Esophagus muscularis mucosa (tissue), 4 donors: Measurements from ENCODE around the gene ABCG2. TPM values are rescaled to one million over a fixed set of nuclear protein-coding genes. Genes with fewer than 3 reads are reported as not detected.

ENCODE experiments used
- DNase-seq: peaks from one replicate; pipeline ENCODE4 v3.0.0-alpha.2; 2017; ENCODE audit errors: extremely low spot score
- H3K27ac ChIP-seq, 4 donors: fragments of 200-600 bp; sonication (generic); replicated peaks in 1 of 4; 1 replicate in 3 of 4; 2 replicates in 1 of 4; pipeline ENCODE4 v1.5.1; 2016 to 2019; ENCODE audit warnings: mild to moderate bottlenecking in 1 of 4
- H3K27me3 ChIP-seq, 4 donors: fragments of 200-600 bp; sonication (generic); one replicate each; pipeline versions ENCODE4 v1.5.1 to v1.6.0; 2016 to 2019
- H3K36me3 ChIP-seq, 4 donors: fragments of 200-600 bp; sonication (generic); one replicate each; pipeline ENCODE4 v1.5.1; 2016 to 2019
- H3K4me1 ChIP-seq, 4 donors: fragments of 200-600 bp; sonication (generic); one replicate each; pipeline ENCODE4 v1.5.1; 2016 to 2019
- H3K4me3 ChIP-seq, 4 donors: fragments of 200-600 bp; sonication (generic); 1 replicate in 2 of 4; 2 replicates in 2 of 4; pipeline ENCODE4 v1.5.1; 2016 to 2019; ENCODE audit warnings: mild to moderate bottlenecking in 4 of 4, moderate library complexity in 1 of 4
- H3K9me3 ChIP-seq, 4 donors: fragments of 200-600 bp; sonication (generic); 1 replicate in 3 of 4; 2 replicates in 1 of 4; pipeline ENCODE4 v1.5.1; 2016 to 2019
- CTCF ChIP-seq, 3 experiments: fragments of 200-600 bp in 2 of 3; fragments of 450-650 bp in 1 of 3; sonication (generic) in 2 of 3; IDR thresholded peaks; one replicate each; pipeline ENCODE4 v1.5.1; 2017 to 2019; ENCODE audit warnings: antibody characterized with exemption in 3 of 3, mild to moderate bottlenecking in 2 of 3, moderate library complexity in 1 of 3
- EP300 ChIP-seq: sonication (generic); formaldehyde crosslinking; IDR thresholded peaks from one replicate; pipeline ENCODE4 v1.6.1; 2017; ENCODE audit warnings: antibody characterized with exemption
- POLR2A ChIP-seq: fragments of 450-650 bp; IDR thresholded peaks from one replicate; pipeline ENCODE4 v1.6.1; 2017; ENCODE audit warnings: antibody characterized with exemption, moderate library complexity, mild to moderate bottlenecking, low read depth
- POLR2AphosphoS5 ChIP-seq, 2 donors: sonication (generic); formaldehyde crosslinking; IDR thresholded peaks; one replicate each; pipeline ENCODE4 v1.6.1; 2017; ENCODE audit warnings: antibody characterized with exemption in 2 of 2
- WGBS: methylation state at CpG from one replicate; pipeline ENCODE4 v1.1.5; 2018; 5-methylcytosine and 5-hydroxymethylcytosine counted together
- intact Hi-C: fragments of 100-400 bp; cut with DNase I; formaldehyde crosslinking; loops from one replicate; pipeline ENCODE4 v1.15.1; 2023
- total RNA-seq, 4 donors: library from RNA; depleted of rRNA; stranded (reverse); fragments of >200 nt; gene quantifications; one replicate each; pipeline versions ENCODE4 v1.1.0 to v1.2.1, GENCODE V29; 2016

The ABCG2 gene
- total RNA-seq, 4 donors from 2014 or later: 0.83 to 5.2 (median 2.7) TPM

GRCh38 chr4:88107406-88108107, 50.9 kb downstream of the ABCG2 start:
- no peaks in the 10 kb centered on the region for H3K27me3 ChIP-seq
- WGBS: 65% methylated on average over 2 of the region's 2 CpGs
- no peak for TF ChIP-seq CTCF (IDR thresholded peaks at IDR 0.05)
- TF ChIP-seq POLR2A: no peak
- TF ChIP-seq POLR2AphosphoS5 (IDR thresholded peaks at IDR 0.05): peak in 1 of 2 donors; percentile 6
- no peak for TF ChIP-seq EP300
- no peak overlapping the region for H3K4me3 ChIP-seq
- no peaks in the 10 kb centered on the region for H3K36me3 ChIP-seq
- peaks cover 0 to 5% (median 2%) of the 10 kb centered on the region in 4 donors for H3K4me1 ChIP-seq
- no peak for DNase-seq
- intact Hi-C loops: no loop called here
- H3K27ac ChIP-seq: no peak overlapping the region
- H3K9me3 ChIP-seq: no peaks in the 10 kb centered on the region

GRCh38 chr4:88106205-88106604, 52.2 kb downstream of the ABCG2 start:
- H3K27me3 ChIP-seq: no peaks in the 10 kb centered on the region
- WGBS: 97% methylated on average over 3 of the region's 3 CpGs
- intact Hi-C loops: no loop called here
- H3K27ac ChIP-seq: no peak overlapping the region
- TF ChIP-seq CTCF (IDR thresholded peaks at IDR 0.05) (no peak), POLR2A (no peak), POLR2AphosphoS5 (IDR thresholded peaks at IDR 0.05) (no peak), EP300 (no peak)
- no peaks in the 10 kb centered on the region for H3K9me3 ChIP-seq
- H3K4me3 ChIP-seq: no peak overlapping the region
- peaks cover 0 to 5% (median 2%) of the 10 kb centered on the region in 4 donors for H3K4me1 ChIP-seq
- H3K36me3 ChIP-seq: no peaks in the 10 kb centered on the region
- DNase-seq: no peak

DNA sequence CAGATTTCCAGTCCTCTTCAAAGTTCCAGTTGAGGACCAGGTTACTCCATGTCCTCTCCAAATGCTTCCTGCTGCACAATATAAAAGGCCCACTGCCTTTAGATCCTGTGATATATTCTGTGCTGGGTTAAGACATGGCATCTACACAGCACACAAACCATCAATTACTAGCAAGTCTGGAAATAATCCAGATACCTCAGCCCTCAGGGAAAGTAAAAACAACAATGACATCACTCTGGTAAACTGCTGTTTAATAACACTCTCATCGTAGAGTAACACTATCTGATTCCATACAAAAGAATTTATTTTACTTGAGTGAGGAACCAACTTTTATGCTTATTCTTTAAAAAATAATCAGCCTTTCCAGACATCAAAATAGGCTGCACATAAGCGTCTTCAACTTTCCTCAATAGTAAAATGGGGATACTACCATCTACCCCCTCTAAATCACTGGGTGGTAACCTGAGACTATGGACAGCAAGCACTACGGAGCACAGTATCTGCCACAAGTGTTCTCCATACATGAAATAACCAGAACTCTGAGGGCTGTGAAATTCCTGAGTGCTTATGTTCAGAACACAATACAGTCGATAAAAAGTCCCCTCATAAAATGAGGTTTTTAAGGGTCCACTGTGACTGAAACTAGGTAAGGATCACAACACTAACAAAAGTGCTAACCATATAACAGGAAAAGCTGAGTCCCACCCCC, 53.4 kb downstream of the ABCG2 start:
- Histone ChIP-seq H3K4me1 (peaks cover 0 to 5% (median 2%) of the 10 kb centered on the region in 4 donors), H3K4me3 (no peak overlapping the region), H3K27ac (no peak overlapping the region), H3K27me3 (no peaks in the 10 kb centered on the region), H3K36me3 (no peaks in the 10 kb centered on the region), H3K9me3 (no peaks in the 10 kb centered on the region)
- DNase-seq: no peak
- no peak for TF ChIP-seq EP300
- TF ChIP-seq POLR2AphosphoS5 (IDR thresholded peaks at IDR 0.05): no peak
- TF ChIP-seq POLR2A: no peak
- no peak for TF ChIP-seq CTCF (IDR thresholded peaks at IDR 0.05)
- WGBS: 71% methylated on average over 4 of the region's 4 CpGs
- intact Hi-C loops: no loop called here

DNA sequence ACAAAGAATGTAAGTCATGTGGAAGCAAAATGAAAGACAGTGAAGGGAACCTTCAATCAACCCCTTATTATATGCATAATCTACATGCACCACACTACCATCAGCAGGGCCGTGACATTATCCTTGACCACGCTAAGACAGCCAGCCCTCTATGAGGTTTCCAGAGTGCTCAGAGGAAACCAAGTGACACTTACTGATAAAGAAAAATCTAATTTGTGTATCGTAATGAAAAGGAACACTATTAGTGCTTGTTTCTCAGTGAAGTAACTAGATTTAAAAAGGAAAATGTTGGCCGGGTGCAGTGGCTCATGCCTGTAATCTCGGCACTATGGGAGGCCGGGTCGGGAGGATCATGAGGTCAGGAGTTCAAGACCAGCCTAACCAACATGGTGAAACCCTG, 56.4 kb downstream of the ABCG2 start:
- no peaks in the 10 kb centered on the region for H3K27me3 ChIP-seq
- no peak overlapping the region for H3K4me3 ChIP-seq
- TF ChIP-seq CTCF (IDR thresholded peaks at IDR 0.05): no peak
- TF ChIP-seq POLR2A: no peak
- no peak for TF ChIP-seq POLR2AphosphoS5 (IDR thresholded peaks at IDR 0.05)
- TF ChIP-seq EP300: no peak
- H3K36me3 ChIP-seq: peaks cover 0 to 8% (median 0%) of the 10 kb centered on the region in 4 donors
- 87% methylated on average over 7 of the region's 7 CpGs for WGBS
- H3K27ac ChIP-seq: no peak overlapping the region
- H3K9me3 ChIP-seq: no peaks in the 10 kb centered on the region
- peaks cover 0 to under 1% (median 0%) of the 10 kb centered on the region in 4 donors for H3K4me1 ChIP-seq
- intact Hi-C loops: no loop called here
- no peak for DNase-seq
